ENCODE data around the gene CX3CR1.
"Not testable (repeated sequence)": the region's sequence is repeated elsewhere in the genome, so short reads cannot be mapped to it uniquely, and the experiment has no call there.

Gene CX3CR1

DNA sequence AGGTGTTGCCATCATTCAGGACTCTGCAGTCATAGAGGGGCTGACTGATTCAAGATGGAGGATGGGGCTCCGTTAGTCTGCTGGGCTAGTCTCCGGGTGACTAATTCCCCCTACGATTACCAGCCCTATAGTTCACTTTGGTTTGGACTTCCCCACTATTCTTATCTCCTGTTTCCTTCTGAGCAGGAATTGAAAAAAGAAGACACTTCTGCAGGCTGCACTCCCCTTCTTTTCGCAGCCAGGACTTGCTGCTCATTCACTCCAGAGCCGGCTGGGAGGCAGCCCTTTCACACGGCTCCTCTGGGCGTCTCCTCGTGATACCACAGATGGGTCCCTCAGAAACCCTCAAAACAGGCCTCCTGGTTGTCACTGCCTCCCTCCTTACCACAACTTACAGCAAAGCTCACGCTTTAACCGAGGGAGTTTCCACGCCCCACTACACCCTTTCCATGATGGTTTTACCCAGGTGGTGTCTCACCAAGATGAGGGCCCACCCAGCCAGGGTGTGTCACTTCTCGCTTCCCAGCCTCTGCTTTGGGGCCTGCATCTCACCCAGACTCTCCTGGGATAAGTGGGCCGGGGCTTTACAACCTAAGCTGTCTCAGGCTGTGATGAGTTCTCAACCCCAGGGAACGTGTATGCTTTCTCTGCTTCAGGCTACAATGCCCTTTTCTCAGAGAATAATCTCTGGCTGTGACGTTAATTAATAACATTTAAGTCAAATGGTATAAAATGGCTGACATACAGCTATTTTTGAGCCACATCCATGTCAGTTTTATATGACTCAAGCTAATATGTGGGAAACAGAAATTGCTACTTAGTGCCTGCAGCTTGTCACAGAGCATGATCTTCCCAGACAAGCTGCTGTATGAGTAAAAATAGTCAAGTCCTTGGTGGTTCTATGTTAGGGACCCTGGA is 11.9 kb downstream of the CX3CR1 start:
- DNase-seq (ENCODE audit: low read depth in 2 of 2): peak; percentile 39 to 40

DNA sequence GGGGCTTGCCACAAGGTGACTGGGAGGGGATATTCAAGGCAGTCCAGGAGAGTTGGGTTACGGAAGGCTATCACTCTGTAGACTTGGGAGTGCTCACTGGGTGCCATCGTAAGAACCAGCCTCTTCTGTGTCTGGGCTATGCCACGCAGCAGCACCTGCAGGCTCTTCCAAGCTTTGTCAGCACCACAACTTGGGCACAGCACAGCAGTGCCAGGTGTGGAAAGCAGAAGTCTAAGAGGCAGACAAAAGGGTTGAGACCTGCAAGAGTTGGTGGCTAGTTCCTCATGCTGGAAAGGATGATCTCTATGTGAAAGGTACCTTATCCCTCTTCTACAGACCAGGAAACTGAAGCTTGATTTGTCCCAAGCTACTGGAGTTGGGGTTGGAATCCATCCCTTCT is 15.8 kb downstream of the CX3CR1 start:
- DNase-seq (ENCODE audit: low read depth in 2 of 2): no peak

DNA sequence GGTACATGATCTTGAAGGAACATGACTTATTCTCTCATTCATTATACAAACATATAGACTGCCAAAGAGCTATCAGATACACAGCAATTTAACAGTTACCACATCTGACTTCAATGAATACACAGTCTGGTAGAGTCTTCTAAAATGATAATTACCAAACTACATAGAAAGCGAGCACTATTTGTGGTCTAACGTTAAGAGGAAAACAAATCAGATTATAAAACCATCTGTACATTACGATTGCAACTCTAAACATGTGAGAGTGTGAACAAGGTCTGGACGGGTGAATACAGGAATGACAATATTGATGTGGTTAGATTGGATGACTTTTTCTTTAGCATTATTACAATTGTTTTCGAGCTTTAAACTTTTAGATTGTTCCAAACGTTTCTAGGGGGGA is 16.3 kb downstream of the CX3CR1 start:
- DNase-seq (ENCODE audit: low read depth in 2 of 2): no peak

DNA sequence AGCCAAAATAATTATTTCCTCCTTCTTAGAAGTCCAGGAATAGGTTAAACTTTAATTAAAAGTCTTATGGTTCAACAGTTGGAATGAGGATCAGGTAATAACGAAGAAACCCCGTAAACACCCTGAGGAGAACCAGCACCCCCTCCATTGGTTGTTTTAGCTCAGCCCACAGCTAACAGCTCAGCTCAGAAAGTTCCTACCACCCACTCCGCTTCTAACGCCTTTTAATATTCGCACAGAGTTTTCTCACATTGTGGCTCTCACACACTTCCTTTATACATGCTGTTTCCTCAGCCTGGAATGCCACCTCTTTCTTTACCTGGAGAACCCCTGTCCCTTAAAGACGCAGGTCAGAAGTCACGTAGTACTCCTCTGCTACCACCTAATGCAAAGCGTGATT is 17.0 kb downstream of the CX3CR1 start:
- no peak for DNase-seq (ENCODE audit: low read depth in 2 of 2)

DNA sequence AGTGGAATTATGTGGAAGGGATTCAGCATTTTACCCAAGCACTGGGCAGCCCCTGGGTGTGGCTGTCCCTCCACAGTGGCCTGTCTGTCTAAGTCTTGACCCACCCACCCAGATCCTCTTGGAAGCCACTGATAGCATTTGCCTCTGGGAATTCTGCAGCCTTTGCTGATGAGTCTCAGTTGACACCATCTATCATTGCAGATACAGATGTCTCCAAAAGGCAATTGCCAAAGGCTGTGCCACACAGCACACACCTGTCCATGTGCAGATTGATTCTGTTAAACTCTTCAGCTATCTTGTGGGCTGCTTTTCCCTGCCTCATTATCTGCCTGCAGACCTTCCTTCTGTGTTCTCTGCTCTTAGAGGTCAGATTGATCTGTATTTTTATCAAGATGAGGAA is 18.1 kb downstream of the CX3CR1 start:
- no peak for DNase-seq (ENCODE audit: low read depth in 2 of 2)

DNA sequence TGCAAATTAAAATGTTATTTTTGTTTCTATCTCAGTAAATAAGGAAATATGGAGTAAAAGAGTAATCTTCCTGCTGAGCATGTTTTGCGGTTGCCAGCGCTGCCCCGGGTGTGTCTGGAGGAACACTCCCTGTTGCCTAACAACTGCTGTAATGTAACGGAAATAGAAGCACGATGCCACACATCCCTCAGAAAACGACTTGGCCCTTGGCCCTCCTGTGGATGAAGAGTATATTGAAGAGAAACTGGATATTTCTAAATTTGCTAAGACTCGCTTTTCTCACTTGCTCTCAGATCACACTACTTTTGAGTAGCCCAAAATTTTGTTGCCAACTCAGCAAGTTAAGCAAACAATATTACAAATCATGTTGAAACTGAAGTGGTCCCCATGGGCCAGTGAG is 18.9 kb downstream of the CX3CR1 start:
- peak; percentile 8 to 14 for DNase-seq (ENCODE audit: low read depth in 2 of 2)

DNA sequence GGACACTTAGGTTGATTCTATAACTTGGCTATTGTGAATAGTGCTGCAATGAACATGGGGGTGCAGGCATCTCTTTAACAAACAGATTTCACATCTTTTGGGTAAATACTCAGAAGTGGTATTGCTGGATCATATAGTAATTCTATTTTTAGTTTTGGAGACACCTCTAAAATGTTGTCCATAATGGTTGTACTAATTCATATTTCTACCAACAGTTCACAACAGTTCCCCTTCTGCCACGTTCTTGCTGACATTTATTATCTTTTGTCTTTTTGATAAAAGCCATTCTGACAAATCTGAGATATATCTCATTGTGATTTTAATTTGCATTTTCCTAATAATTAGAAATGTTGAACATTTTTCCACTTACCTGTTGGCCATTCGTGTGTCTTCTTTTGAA is 19.5 kb downstream of the CX3CR1 start:
- no peak for DNase-seq (ENCODE audit: low read depth in 2 of 2)

DNA sequence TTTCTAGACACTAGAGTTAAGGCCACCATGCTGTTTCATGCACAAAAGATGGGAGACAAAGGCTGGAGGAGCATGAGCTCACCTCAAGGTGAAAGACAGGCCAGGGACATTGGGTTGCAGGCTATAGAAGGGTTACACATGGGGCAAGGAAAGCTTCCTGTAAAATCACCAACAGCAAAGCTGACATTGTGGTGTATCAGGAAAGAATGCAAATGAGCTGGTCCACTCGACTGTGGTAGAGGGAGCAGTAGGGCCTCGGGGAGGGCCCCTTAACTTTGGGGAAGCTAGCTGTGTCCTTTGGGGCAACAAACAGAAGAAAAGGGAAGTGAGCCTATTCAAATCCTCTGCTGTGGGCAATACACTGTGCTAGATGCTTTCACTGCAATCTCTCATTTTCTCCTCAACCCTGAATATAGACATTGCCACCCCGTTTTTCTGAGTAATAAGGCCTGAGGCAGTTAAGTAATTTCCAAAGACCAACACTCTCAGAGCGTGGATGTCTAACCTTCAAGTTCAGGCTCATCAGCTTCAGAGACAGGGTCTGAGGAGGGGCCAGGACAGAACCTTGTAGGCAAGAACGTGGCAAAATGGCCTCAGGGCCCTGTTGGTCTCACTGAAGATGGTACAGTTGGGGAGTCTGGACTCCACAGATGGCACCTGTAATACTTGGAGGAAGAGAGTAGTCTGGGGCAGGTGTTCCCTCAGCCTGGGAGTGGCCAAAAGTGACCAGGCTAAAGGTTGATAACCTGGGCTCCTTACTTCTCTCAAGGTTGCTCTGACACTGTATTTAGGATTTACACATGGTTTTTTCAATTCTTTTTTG is 24.1 kb downstream of the CX3CR1 start:
- no peak for DNase-seq (ENCODE audit: low read depth in 2 of 2)

DNA sequence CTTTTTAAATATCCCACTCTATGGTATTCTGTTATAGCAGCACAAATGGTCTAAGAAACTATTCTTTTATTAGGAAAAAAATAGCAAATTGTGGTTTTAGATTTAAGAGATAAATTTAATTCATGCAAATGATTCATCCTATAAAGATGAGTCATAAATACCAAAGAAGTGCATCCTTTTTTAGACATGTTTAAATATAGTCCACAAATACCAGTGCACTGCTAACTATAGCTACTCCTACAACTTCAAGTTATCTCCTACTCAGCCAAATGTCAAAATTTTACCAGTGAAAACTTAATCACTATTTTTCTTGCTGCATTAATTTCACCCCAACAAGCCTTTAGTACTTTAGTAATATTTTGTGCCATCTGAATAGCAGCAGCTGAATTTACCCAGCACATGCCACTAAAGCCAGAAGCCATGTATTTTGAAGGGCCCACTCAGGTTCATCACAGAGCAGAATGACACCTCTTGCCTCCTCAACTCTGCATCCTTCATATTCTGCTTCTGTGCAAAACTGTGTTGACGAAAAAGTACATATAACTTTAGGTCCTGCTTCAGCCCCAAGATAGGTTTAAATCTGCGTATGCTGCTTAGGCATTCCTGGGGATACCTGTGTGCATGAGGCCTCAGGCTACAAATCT is 24.9 kb downstream of the CX3CR1 start:
- DNase-seq (ENCODE audit: low read depth in 2 of 2): no peak

DNA sequence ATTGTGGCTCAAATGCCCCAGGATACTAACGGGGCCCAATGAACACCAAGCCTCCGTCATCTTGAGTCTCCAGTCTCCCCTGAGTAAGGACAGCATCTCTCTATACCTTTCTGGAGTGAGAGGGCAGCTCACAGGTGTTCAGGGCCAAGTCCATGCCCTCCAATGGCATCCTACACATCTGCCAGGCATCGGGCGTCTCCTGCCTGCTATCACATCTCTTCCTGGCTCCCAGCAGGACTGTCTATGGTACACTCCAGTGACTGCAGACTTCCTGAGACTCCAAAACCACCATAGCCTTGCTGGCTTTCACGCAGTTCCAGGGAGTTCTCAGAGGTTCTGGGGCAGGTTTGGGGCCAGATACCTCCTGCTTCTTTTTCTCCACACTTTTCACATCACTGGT is 28.3 kb downstream of the CX3CR1 start:
- no peak for DNase-seq (ENCODE audit: low read depth in 2 of 2)

DNA sequence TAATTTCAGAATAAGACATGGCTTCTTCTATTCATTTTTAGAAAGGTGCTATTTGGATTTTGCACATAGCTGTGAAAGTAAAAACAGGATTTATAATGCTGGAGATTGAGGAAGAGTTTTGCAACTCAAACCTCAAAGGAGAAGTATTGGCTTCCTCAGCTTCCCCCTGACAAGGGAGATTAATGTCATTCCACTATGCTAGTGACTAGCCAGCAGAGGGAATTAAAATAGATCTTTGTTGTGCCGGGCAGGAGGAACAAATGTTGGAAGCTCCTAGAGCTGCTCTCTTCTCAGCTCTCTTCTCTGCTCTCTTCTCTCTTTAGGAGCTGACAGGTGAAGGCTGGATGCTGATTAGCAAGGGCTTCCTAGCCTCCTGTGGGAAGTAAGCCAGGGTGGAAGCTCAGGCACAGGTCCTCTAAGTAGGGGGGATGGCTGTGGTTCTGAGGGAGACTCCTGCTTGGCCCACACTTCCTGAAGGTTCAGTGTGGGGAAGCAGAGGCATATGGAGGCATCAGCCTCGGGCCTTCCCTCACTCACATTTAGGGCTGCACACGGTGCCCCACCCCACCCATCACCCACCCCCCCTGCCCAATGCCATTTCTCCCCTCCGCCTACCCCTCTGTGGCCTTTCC is 29.6 kb downstream of the CX3CR1 start:
- no peak for DNase-seq (ENCODE audit: low read depth in 2 of 2)

DNA sequence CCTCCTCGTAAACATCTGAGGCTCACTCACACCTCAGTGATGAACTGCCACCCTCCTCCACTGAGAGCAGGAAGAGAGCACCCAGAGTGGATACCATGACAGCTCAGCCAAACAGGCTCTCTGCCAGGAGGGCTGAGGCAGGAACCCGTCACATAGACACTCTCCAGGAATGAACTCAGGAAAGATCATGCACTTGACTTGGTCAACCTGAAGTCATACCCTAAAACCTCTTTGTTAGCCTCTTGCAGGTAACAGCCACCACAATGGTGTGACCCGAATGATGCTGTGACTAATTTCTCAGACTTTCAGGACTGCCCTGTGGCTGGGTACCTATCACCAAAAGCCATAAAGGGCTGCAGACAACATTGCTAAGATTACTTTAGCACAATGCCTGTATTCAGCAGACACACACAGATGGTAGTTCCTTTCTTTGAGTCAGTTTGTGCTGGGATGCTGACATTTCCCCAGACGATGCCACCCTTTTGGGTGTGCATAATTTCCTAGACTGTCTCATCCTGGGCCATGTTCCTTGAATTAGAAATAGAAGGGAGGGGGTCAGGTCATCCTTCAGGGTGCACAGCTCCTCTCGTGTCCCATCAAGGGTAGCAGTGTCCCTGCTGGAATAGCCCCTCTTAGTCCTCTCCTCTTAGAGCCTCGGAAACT is 30.3 kb downstream of the CX3CR1 start:
- no peak for DNase-seq (ENCODE audit: low read depth in 2 of 2)

DNA sequence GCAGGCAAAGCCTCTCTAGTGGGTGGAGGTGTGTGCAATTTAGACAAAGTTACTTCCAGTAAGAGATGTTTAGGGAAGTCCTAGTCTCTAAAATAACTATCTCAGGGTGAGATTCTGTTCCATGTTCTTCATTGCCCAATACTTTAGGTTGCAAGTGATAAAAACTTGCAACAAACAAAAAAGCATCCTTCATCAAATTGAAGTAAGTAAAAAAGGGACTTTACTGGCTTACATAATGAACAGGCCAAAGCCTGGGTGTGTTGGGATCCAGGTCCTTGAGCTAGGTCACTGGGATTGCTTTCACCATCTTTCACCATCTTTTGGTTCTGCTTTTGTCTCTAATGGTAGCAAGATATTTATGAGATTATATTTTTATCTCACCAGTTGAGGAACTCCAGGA is 38.3 kb downstream of the CX3CR1 start:
- no peak for DNase-seq (ENCODE audit: low read depth in 2 of 2)

DNA sequence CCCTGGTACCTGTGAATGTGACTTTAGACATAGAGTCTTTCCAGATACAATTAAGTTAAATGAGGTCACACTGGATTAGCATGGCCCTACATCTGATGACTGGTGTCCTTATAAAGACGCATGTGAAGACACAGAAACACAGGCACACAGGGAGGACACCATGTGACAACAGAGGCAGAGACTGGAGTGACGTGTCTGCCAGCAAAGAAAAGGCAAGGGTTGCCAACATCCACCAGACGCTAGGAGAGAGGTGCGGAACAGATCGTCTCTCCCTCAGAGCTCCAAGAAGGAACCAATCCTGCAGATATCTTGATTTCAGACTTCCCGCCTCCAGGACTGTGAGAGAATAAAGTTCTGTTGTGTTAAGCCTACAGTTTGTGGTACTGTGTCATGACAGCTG is 42.8 kb downstream of the CX3CR1 start:
- DNase-seq (ENCODE audit: low read depth in 2 of 2): no peak

DNA sequence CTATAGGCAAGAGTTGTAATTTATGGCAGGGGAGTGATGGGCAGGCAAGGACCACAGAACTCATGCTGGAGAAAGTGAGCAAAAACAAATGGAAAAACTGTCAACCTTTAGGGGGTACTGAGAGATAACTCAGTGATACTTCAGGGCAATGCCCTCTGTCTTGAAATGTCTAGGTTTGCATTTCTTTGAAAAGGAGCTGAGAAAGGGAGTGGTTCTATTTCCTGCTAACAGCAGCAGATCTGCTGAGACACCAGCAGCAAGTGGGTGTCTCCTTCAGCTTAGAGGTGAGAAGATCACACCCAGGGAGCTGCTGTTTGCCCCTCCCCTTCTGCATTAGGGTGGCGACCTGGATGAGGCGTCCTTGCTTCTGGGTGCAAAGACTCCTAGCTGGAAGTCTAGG is 45.2 kb downstream of the CX3CR1 start:
- no peak for DNase-seq (ENCODE audit: low read depth in 2 of 2)

DNA sequence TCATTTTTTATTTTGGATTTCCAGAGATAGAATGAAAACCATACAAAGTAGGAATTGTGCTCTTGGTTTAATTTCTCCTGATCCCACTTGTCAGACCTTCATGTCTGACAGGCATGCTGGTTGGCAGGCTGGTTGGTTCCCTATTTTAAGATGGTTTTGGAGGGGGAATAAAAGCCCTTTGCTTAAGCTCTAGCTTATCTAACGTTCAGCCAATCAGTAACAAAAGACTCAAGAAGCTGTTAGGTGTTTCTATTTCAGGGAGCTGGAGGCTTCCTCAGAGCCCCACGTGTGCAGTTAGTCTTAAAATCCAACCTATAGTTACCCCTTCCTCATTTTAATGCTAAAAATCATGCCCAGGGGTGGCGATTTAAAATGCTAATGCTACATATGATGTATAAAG is 47.0 kb downstream of the CX3CR1 start:
- no peak for DNase-seq (ENCODE audit: low read depth in 2 of 2)

DNA sequence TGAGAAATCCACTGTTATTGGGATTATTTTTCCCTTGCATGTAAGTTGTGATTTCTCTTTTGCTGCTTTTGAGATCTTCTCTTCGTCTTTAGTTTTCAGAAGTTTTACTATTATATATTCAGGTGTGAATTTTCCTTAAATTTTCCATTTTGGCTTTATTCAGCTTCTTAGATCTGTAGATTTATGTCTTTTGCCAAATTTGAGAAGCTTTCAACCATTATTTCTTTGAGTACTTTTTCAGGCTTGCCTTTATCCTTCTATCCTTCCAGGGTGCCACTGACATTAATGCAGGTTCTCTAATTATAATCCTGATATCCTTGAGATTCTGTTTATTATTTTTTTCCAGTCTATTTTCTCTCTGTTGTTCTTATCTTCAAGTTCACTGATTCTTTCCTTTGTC is 49.4 kb downstream of the CX3CR1 start:
- no peak for DNase-seq (ENCODE audit: low read depth in 2 of 2)

DNA sequence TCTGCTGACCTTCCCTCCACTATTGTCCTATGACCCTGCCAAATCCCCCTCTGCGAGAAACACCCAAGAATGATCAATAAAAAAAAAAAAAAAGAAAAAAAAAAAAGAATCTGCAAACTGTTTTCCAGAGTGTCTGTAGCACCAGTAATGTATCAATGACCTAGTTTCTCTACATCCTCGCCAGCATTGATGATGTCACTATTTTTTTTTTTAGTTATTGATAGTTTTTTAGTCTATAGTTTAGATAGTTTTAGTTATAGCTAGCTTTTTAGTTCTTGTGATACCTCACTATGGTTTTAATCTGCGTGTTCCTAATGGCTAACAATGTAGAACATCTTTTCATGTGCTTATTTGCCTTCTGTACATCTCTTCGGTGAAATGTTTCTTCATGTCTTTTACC is 51.3 kb downstream of the CX3CR1 start:
- no peak for DNase-seq (ENCODE audit: low read depth in 2 of 2)

DNA sequence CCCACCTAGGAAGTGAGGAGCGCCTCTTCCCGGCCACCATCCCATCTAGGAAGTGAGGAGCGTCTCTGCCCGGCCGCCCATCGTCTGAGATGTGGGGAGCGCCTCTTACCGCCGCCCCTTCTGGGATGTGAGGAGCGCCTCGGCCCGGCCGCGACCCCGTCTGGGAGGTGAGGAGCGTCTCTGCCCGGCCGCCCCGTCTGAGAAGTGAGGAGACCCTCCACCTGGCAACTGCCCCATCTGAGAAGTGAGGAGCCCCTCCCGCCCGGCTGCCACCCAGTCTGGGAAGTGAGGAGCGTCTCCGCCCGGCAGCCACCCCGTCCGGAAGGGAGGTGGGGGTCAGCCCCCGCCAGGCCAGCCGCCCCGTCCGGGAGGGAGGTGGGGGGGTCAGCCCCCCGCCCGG is 52.2 kb downstream of the CX3CR1 start:
- not testable (repeated sequence) for DNase-seq (ENCODE audit: low read depth in 2 of 2)

DNA sequence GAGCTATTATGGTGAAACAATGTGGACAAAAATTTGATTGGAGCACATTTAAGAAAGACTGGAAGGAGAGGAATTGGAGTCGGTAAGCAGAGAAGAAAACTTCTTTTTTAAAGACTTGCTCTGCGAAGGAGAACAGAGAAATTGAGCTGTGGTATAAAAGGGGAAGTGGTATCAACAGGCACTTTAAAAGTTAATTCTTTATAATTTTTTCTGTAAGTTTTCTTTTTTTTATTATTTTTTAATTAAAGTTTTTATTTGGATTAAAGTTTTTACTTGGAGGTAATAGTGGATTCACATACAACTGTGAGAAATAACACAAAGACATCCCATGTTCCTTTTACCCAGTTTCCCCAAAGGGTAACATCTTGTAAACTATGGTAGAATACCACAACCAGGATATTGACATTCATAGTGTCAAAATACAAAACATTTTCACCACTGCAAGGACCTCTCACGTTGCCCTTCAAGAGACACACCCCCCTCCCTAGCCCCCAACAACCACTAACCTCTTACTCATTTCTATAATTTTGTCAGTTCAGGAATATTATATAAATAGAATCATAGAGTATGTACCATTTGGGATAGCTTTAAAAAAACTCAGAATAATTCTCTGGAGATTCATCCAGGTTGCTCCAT is 53.6 kb downstream of the CX3CR1 start:
- DNase-seq (ENCODE audit: low read depth in 2 of 2): no peak

DNA sequence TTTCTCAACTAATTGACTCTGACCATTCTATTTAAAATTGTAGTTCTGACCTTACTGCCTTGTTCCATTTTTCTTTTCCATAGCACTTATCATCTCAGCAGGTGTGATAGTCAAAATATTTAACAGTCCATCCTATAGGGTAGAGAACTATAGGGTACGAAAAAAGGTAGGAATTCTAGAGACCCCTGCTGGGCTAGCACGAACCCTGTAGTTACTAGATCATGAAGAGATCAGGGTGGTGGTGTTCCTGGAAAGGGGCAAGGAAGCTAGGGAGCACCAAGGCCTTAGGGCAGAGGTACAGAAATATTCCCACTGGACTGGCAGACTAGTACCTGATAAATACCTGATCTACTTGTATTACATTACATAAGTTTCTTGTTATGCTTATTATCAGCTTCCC is 55.5 kb downstream of the CX3CR1 start:
- no peak for DNase-seq (ENCODE audit: low read depth in 2 of 2)

All from stimulated activated CD4-positive, alpha-beta T cell treated with anti-CD3 and anti-CD28 coated beads, Interleukin-1b, Interleukin-23, amount 100 ng/mL, for 4 hours (primary cell).